MM.1S (cell line): ENCODE results near the gene CDC14A.

ENCODE experiments used
- CTCF ChIP-seq: fragments of 300-600 bp; sonication (generic); IDR thresholded peaks from 2 replicates; pipeline ENCODE4 v1.5.1; 2016; ENCODE audit warnings: antibody characterized with exemption, low read length, mixed read lengths
- EZH2phosphoT487 ChIP-seq: fragments of 300-600 bp; sonication (generic); IDR thresholded peaks from 2 replicates; pipeline ENCODE4 v1.6.1; 2018; ENCODE audit warnings: antibody characterized with exemption, low read length

DNA sequence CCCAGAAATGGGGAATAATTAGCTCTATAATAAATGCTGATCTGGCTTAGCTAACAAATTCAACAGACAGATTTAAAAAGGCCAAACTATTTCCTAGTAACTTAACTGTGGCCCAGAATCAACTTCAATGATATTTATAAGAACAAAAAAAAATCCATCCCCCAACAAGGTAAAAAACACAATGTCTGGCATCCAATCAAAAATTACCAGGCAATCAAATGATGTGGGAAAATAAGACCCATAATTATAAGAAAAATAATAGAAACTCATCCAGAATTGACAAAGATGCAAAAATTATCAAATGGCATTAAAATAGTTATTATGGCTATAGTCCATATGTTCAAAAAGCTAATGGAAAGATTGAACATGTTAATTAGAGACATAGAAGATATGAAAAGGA is 42.4 kb upstream of the CDC14A start:
- no peak for TF ChIP-seq EZH2phosphoT487
- TF ChIP-seq CTCF, result no peak
